Measurements from ENCODE around the gene PALD1.
"Not testable (repeated sequence)": the region's sequence is repeated elsewhere in the genome, so short reads cannot be mapped to it uniquely, and the experiment has no call there.

PALD1 gene

GRCh38 chr10:70592746-70593512 is 114.4 kb downstream of the PALD1 start:
- DNase-seq = no peak

GRCh38 chr10:70593513-70593890 is 114.9 kb downstream of the PALD1 start:
- no peak for DNase-seq

GRCh38 chr10:70594161-70594560 is 115.6 kb downstream of the PALD1 start:
- no peak for DNase-seq

GRCh38 chr10:70595566-70596016 is 117.0 kb downstream of the PALD1 start:
- no peak for DNase-seq

GRCh38 chr10:70596110-70596798 is 117.7 kb downstream of the PALD1 start:
- DNase-seq = no peak

GRCh38 chr10:70596860-70597809 is 118.6 kb downstream of the PALD1 start:
- no peak for DNase-seq

GRCh38 chr10:70597856-70598815 is 119.6 kb downstream of the PALD1 start:
- no peak for DNase-seq

- DNase-seq = no peak
Measured at GRCh38 chr10:70598857-70599295, 120.3 kb downstream of the PALD1 start.

- DNase-seq = no peak
Measured at GRCh38 chr10:70599319-70599718, 120.8 kb downstream of the PALD1 start.

- no peak for DNase-seq
Measured at GRCh38 chr10:70599791-70600190, 121.2 kb downstream of the PALD1 start.

GRCh38 chr10:70600512-70601395 is 122.2 kb downstream of the PALD1 start:
- DNase-seq = no peak

- no peak for DNase-seq
Measured at GRCh38 chr10:70601746-70602145, 123.2 kb downstream of the PALD1 start.

GRCh38 chr10:70602665-70603448 is 124.3 kb downstream of the PALD1 start, which contains the start of gene PRF1:
PRF1 (minus strand) TSS chr10:70602741; CDS start chr10:70600902, 1,839 bp downstream.
- DNase-seq = no peak

GRCh38 chr10:70603449-70603801 is 124.9 kb downstream of the PALD1 start:
- no peak for DNase-seq

- DNase-seq = no peak
Measured at GRCh38 chr10:70604106-70604505, 125.5 kb downstream of the PALD1 start.

- no peak for DNase-seq
Measured at GRCh38 chr10:70605161-70605560, 126.6 kb downstream of the PALD1 start.

GRCh38 chr10:70607936-70608335 is 129.4 kb downstream of the PALD1 start:
- no peak for DNase-seq

GRCh38 chr10:70613941-70614340 is 135.4 kb downstream of the PALD1 start:
- DNase-seq = no peak

- not testable (repeated sequence) for DNase-seq
Measured at GRCh38 chr10:70614364-70614763, 135.8 kb downstream of the PALD1 start.

GRCh38 chr10:70615211-70615610 is 136.6 kb downstream of the PALD1 start:
- no peak for DNase-seq

Data from NCI-H526 (cell line).